SK-N-DZ (cell line): ENCODE results near the gene FBN3.
"Not testable (repeated sequence)": the region's sequence is repeated elsewhere in the genome, so short reads cannot be mapped to it uniquely, and the experiment has no call there.

Source experiments
- DNase-seq: peaks from one replicate; pipeline ENCODE4 v3.0.0-alpha.2; 2015; ENCODE audit warnings: low spot score

Gene FBN3

DNA sequence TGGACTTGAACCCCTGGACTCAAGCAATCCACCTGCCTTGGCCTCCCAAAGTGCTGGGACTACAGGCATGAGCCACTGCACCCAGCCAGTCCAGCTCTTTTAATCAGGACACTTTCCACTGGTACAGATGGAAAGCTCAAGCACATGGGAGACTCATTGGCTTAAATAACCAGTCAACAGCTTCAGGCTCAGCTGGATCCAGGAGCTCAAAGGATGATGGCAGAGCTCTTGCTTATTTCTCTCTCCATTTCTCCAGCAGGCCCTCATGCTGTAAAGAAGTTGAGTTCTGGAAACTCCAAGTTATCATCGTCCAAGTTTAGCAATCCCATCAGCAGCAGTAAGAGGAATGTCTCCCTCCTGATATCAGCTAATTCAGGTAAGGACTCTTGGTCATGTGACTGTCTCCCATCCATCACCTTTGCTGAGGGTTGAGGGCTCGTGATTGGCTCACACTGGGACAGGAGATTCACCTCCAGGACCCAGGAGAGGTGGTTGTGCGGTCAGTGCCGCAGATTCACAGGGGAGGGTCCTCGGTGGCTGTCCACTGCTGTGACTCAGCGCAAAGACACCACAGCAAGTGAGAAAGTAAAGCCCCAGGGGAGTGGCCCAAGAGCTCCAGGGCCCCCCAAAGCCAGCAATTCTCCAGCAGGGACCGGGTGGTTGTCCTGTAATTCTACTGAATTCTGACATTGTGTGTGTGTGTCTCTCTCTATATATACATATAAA, 91.7 kb downstream of the FBN3 start:
- no peak for DNase-seq

GRCh38 chr19:8056533-8056932, 92.9 kb downstream of the FBN3 start:
- no peak for DNase-seq

- no peak for DNase-seq
Observed at GRCh38 chr19:8054169-8054568, 95.2 kb downstream of the FBN3 start.

DNA sequence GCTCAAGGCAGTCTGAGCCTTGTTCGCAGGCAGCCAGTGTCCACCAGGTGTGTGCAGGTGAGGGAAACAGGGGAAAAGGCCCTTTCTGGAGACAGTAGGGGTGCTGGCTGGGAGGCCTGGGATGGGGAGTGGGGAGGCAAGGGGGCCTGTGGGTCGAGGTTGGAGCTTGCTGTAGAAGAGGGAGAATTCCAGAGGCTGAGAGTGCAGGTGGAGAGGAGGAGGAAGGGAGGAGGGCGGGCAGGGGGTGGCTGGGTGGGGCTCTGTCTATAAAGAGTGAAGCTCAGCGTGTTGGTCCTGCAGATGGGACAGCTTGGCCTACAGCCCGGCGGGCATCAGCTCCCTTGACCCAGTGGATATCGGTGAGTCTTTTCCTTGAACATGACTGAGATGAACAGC, 96.9 kb downstream of the FBN3 start, which contains the start of gene CCL25:
Gene CCL25, plus strand, starts transcription at position 297 of the 396 bp plus-strand sequence. CDS start 290 bp downstream, outside the sequence.
- no peak for DNase-seq

- DNase-seq = peak; percentile 80
Observed at GRCh38 chr19:8050274-8051096, 98.9 kb downstream of the FBN3 start.

DNA sequence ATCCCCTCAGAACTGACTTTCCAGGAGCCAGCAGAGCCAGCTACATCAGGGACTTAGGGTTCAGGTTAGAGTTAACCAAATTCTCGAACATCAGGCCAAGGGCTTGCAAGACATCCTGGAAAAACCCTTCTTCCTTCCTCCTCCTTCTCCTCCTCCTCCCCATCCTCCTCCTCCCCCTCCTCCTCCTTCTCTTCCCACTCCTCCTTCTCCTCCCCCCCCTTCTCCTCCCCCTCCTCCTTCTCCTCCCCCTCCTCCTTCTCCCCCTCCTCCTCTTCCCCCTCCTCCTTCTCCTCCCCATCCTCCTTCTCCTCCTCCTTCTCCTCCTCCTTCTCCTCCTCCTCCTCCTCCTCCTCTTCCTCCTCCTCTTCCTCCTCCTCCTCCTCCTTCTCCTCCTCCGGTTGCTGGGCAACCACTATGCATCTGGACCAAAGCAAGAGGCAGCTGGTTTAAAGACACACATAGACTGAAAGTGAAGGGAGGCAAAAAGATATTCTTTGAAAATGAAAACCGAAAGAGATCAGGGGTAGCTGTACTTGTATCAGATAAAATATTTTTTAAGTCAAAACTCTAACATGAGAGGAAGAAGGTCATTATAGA, 102.7 kb downstream of the FBN3 start:
- no peak for DNase-seq

DNA sequence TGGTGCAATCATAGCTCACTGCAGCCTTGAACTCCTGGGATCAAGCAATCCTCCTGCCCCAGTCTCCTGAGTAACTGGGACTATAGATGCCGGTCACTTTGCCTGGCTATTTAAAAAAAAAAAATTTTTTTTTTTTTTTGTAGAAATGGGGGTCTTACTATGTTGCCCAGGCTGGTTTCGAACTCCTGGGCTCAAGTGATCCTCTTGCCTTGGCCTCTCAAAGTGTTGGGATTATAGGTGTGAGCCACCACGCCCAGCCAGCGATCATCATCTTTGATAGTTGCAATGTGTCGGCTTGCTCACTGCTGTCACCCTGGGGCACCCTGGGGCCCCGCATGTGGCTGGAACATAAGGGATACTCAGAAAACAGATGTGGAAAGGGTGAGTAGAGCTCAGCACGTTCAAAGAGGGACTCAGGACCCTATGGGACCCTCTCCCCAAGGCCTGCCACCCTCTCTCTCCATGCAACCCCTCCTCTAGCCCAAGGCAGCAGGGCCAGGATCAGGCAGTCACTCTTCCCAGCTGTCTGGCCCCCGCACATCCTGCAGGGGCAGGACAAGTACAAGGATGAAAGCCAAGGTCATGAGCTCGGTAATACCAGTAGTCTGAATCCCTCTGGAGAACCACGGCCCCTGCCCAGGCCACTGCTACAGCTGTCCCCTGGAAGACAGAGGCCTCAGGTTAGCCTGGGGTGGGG, 103.4 kb downstream of the FBN3 start:
- DNase-seq = no peak

GRCh38 chr19:8044018-8044417, 105.4 kb downstream of the FBN3 start:
- DNase-seq = no peak

GRCh38 chr19:8042900-8043299, 106.5 kb downstream of the FBN3 start:
- no peak for DNase-seq

GRCh38 chr19:8041531-8041931, 107.9 kb downstream of the FBN3 start:
- no peak for DNase-seq

- no peak for DNase-seq
Observed at GRCh38 chr19:8039231-8039630, 110.2 kb downstream of the FBN3 start.

- no peak for DNase-seq
Observed at GRCh38 chr19:8038815-8039214, 110.6 kb downstream of the FBN3 start.

DNA sequence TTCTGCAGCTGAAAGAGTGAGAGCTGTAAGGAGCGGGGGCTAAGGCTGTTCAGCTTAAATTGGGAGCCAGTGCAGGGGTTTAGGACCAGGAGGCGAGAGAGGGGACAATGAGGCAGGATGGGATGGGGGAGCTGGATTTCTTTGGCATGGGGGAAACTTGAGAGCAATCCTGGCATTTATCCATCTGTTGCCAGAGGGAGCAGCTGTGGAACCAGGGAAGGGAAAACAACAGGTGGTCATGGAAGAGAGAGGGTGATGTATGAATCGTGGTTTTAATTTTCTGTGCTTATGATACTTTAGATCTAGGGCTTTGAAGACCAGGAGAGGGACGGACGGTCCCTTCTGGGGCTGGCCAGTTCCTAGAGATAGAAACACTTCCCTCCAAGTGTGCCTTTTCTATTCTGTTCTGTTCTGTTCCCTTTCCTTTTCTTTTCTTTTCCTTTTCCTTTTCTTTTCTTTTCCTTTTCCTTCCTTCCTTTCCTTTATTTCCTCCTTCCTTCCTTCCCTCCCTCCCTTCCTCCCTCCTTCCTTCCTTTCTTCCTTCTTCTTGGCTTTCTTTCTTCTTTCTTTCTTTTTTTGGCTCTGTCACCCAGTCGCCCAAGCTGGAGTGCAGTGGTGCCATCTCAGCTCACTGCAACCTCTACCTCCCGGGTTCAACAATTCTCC, 112.8 kb downstream of the FBN3 start:
- no peak for DNase-seq

- no peak for DNase-seq
Observed at GRCh38 chr19:8034178-8034525, 115.2 kb downstream of the FBN3 start.

- not testable (repeated sequence) for DNase-seq
Observed at GRCh38 chr19:8033287-8034177, 115.9 kb downstream of the FBN3 start.

DNA sequence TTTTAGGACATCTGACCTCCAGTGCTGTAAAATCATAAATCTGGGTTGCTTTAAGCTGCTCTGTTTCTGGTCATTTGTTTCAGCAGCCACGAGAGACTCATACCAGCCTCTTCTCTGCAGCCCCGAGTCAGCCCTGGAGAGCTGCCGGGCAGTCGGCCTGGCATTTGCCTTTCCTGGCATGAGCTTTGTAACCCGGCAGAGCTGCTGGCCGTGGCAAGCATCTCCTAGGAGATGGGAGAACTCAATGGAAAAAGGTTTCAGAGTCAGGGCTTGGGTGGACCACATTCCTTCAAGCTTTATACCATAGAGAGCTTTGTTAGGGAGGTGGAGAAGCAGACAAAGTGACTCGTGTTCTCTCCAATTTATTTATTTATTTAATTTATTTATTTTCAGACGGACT, 118.4 kb downstream of the FBN3 start:
- no peak for DNase-seq

- no peak for DNase-seq
Observed at GRCh38 chr19:8028951-8029491, 120.4 kb downstream of the FBN3 start.

- DNase-seq = no peak
Observed at GRCh38 chr19:8025316-8025715, 124.1 kb downstream of the FBN3 start.

GRCh38 chr19:8024256-8024655, 125.1 kb downstream of the FBN3 start:
- DNase-seq = not testable (repeated sequence)

DNA sequence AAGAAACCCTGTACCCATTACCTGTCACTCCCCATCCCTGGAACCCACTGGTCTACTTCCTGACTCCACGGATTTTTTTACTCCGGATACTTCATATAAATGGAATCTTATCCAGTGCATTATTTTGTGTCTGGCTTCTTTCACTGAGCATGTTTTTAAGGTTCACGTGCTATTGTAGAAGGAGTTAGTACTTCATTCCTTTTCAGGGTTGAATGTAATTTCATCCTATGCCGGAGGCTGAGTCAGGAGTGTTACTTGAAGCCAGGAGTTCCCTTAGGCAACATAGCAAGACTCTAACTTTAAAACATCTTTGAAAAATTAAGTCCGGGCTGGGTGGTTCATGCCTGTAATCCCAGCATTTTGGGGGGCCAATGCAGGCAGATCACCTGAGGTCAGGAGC, 126.0 kb downstream of the FBN3 start:
- no peak for DNase-seq
